ENCODE data around the gene CYP3A4.
"Not testable (repeated sequence)": the region's sequence is repeated elsewhere in the genome, so short reads cannot be mapped to it uniquely, and the experiment has no call there.

CYP3A4 gene

DNA sequence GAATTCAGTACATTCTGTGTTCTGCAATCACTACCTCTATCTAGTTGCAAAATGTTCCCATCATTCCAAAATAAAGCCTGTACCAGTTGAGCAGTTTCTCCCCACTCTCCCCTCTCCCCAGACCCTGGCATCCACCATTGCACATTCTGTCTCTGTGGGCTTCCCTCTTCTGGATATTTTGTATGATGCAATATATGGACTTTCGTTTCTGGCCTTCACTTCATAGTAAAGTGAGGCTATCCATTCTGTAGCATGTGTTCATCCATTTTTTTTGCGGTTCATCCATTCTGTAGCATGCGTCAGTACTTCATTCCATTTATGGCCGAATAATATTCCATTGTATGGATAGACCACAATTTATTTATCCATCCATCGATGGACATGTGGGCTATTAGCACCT, 9.5 kb upstream of the CYP3A4 start:
- DNase-seq (ENCODE audit: low read depth in 1 of 2, low spot score in 1 of 2): no peak

DNA sequence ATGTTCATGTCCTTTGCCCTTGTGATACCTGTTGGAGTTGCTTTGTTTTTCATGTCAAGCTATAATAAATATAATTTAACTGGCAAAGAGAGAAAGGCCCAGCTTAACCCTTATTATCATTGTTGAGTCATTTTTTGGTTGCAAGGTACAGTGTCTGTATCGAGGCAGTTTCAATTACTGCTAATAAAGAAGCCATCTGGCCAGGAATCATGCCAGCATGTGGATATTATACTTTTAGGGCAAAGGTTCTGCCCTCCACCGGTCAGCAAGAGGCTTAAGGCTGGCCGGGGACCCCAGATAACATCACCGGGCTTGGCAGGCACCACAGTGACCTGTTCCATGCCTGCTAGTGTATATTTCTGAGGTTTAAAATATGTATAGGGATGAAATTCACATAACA, 9.0 kb upstream of the CYP3A4 start:
- DNase-seq (ENCODE audit: low read depth in 1 of 2, low spot score in 1 of 2): no peak

GRCh38 chr7:99791667-99792369, 7.8 kb upstream of the CYP3A4 start:
- no peak for DNase-seq (ENCODE audit: low read depth in 1 of 2, low spot score in 1 of 2)

- no peak for DNase-seq (ENCODE audit: low read depth in 1 of 2, low spot score in 1 of 2)
Measured at GRCh38 chr7:99791021-99791420, 7.0 kb upstream of the CYP3A4 start.

DNA sequence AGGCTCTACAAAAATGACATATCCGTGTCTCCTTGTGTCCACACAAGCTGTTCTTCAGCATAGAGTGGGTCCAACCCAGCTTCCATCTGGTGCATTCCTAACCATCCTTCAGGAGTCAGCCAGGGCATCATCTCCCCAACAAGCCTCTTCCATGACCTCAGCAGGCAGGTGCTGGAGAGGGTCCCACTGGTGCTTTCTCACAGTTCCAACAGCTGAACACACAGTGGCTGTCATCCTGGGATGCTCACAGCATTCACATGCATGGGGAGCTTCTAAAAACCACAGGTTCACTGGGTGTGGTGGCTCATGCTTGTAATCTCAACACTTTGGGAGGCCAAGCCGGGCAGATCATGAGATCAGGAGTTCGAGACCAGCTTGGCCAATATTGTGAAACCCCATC, 6.4 kb upstream of the CYP3A4 start:
- DNase-seq (ENCODE audit: low read depth in 1 of 2, low spot score in 1 of 2): no peak

DNA sequence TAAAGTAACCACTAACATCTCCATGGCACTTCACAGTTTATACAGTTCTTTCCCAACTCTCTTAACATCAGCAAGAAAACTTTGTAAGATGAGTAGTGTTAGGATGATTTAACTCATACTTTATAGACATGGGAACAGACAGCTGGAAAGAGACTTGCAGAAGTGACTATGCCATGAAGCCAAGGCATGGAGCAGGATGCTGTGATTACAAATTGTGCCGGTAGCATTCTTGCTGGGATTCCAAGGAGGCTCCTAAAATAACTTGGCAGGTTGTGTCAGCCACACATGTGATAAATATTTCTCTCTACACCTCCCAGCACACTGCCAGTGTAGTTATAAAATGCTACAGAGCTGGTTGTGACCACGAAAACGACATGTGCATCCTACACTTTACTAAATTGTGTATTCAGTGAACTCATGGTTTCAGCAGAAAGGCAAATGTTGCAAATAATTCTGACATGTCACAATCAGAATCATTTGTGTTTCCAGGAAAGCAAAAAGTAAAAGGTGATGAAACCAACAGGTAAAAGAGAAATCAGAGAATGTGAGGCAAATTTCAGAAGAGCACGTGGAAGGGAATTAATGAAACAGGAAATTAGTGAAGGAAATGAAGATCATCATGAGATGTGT, 5.6 kb upstream of the CYP3A4 start:
- DNase-seq (ENCODE audit: low read depth in 1 of 2, low spot score in 1 of 2): no peak

GRCh38 chr7:99788554-99788953, 4.6 kb upstream of the CYP3A4 start:
- DNase-seq (ENCODE audit: low read depth in 1 of 2, low spot score in 1 of 2): no peak

DNA sequence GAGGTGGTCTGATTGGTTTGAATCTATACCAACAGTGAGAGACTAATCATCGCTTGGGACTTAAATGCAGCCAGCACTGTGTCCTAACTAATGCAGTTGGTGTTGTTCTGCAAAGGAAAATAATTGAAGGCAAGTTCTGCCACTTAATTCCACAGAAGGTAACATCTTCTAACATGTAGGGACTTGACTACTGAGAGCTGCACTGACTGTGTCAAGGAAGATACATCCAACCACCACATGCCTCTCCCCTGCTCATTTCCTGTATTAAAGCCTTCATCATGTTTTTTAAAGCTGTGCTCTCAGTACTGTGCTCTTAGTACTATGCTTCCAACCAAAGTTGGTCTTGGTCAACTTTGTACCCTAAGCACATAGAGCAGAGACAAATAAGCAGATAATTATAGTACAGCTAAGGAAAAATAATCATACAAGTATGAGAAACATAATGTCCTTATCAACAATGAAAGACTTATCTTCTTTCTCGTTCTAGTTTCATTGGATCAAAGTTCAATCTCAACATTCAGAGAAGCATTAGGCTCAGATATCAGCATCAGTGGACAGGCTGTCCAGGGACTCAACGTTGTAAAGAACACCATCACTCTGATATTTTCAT, 2.8 kb upstream of the CYP3A4 start:
- DNase-seq (ENCODE audit: low read depth in 1 of 2, low spot score in 1 of 2): no peak

DNA sequence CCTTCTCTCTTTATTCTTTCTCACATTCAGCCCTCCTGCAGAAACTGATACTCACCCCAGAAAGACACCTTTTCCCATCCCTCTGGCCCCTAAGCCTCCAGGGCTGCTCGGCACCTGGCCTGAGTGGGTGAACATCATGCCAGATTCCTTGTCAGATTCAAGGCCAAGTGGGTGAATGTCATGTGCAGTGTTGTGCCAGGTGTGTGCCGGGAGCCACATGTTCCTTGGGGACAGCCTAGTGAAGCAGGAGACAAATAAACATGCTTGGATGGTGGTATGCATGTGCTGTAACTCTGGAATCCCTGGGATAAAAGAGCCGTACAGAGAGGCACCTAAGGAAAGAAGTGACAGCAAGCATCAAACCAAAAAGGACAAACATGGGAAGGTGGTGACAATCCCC, 1.7 kb upstream of the CYP3A4 start:
- not testable (repeated sequence) for DNase-seq (ENCODE audit: low read depth in 1 of 2, low spot score in 1 of 2)

GRCh38 chr7:99782012-99782953, 1.7 kb downstream of the CYP3A4 start:
- DNase-seq (ENCODE audit: low read depth in 1 of 2, low spot score in 1 of 2): no peak

DNA sequence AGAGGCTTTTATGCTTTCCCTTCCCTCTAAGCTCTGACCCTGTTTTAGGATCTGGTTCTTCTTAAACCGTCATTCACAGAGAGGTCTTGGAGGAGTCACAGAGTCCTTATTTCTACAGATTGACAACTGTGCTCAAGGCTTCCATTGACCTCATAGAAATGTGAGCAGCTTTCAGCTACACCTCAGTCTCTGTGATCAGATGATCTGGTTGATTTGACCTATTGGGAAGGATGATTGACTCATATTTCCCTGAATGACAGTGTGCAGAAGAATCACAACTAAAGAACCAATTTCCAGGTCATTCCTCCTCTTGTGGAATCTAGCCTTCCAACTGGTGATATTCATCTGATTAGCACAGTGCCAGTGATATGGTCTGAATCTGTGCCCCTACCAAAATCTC, 3.4 kb downstream of the CYP3A4 start:
- no peak for DNase-seq (ENCODE audit: low read depth in 1 of 2, low spot score in 1 of 2)

GRCh38 chr7:99779949-99780348, 4.0 kb downstream of the CYP3A4 start:
- no peak for DNase-seq (ENCODE audit: low read depth in 1 of 2, low spot score in 1 of 2)

DNA sequence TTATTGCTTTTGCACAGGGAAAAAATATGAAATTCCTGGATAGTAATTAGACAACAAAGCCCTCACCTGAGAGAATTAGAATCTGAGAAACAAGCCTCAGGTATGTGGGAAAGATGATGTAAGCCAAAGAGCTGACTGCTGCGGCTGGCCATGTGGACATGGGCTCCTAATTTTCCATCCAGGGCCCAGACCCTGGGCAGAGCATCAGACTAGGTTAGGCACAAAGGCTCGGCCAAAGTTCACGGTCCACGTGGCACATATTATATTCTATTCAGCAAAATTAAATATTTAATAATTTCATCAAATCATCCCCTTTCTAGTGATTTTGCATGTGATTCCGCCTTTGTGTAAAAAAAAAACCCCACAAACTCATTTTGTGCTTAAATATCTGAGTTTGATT, 5.1 kb downstream of the CYP3A4 start:
- no peak for DNase-seq (ENCODE audit: low read depth in 1 of 2, low spot score in 1 of 2)

DNA sequence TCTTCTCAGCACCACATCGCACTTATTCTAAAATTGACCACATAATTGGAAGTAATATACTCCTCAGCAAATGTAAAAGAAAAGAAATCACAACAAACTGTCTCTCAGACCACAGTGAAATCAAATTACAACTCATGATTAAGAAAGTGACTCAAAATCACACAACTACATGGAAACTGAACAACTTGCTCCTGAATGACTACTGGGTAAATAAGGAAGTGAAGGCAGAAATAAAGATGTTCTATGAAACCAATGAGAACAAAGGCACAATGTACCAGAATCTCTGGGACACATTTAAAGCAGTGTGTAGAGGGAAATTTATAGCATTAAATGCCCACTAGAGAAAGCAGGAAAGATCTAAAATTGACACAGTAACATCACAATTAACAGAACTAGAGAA, 10.6 kb downstream of the CYP3A4 start:
- DNase-seq (ENCODE audit: low read depth in 1 of 2, low spot score in 1 of 2): not testable (repeated sequence)

DNA sequence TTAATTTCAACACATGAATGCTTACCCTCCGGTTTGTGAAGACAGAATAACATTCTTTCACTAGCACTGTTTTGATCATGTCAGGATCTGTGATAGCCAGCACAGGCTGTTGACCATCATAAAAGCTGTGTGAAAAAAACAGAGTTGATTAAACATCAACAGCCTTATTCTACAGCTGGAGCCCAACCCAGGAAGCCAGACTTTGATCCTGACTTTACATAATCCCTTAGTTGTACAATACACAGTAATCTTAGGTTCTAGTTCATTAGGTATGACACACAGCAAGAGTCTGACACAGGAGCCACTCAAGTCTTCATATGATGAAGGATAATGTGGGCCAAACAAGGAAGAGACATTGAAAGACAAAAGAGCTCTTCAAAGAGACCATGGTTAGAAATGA, 11.4 kb downstream of the CYP3A4 start:
- no peak for DNase-seq (ENCODE audit: low read depth in 1 of 2, low spot score in 1 of 2)

DNA sequence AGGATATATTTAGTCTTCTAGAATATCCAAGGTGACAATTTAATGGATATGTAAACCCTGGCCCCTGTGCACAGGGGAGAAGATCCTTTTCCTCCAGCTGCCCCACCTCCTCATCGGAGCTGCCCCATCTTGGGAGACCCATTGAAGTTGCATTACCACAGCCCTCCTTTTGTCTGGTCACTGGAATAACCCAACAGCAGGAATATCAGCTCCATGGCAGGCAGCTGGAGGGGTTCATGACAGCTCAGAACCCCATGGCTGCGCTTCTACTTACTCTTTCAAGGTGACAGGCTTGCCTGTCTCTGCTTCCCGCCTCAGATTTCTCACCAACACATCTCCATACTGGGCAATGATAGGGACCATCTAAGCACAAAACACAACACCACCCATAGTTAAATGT, 14.5 kb downstream of the CYP3A4 start:
- not testable (repeated sequence) for DNase-seq (ENCODE audit: low read depth in 1 of 2, low spot score in 1 of 2)

DNA sequence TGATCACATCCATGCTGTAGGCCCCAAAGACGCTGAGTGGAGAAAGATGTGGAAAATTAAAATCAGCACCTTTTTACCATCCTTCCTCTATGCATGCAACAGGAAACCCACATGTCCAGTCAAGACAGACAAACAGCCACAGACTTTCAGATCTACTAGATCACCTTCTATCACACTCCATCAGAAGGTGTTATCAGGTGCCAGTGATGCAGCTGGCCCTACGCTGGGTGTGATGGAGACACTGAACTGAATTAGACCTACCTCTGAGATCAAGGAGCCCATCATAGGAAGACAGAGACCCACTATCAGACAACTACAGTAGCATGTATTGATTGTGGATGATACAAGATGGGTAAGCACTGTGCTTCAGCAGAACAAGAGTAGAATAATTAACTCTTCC, 15.5 kb downstream of the CYP3A4 start:
- no peak for DNase-seq (ENCODE audit: low read depth in 1 of 2, low spot score in 1 of 2)

DNA sequence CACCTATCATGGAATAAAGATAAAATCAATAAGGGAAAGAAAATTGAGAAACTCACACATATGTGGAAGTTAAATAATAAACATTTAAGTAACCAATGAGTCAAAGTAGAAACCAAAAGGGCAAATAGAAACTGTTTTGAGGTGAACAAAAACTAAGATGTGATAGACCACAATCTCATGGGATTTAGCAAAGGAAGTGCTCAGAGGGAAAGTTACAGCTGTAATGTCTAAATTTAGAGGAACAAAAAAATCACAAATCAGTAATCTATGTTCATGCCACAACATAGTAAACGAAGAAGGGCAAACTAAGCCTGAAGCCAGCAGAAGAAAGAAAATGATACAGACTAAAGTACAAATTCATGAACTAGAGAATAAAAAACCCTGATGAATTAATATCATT, 16.3 kb downstream of the CYP3A4 start:
- no peak for DNase-seq (ENCODE audit: low read depth in 1 of 2, low spot score in 1 of 2)

DNA sequence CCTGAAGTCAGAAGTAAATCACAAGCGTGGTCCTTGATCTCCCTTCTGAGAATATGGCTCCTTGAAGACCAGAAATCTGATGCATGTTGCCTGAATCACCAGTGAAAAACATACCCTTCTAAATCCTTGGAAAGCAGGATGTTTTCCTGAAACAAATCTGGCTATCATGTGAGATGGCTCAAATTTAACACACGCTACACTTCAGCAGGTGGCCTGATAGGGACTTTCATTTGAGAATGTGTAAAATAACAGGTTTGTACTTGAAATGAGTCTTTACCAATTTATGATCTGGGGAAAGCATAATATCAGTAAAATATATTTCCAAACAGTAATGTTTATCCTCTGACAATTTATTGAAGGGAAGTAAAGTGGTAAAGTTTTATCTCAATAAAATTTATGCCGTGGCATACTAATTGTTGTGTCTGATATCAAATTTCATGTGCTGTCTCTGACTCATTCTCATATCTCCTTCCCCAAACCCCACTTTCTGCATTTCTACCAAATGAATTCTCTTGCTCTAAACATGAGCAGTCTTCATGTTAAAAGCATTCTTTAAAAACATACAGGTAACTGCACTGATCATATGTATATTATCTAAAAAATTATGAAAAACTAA, 17.4 kb downstream of the CYP3A4 start:
- no peak for DNase-seq (ENCODE audit: low read depth in 1 of 2, low spot score in 1 of 2)

DNA sequence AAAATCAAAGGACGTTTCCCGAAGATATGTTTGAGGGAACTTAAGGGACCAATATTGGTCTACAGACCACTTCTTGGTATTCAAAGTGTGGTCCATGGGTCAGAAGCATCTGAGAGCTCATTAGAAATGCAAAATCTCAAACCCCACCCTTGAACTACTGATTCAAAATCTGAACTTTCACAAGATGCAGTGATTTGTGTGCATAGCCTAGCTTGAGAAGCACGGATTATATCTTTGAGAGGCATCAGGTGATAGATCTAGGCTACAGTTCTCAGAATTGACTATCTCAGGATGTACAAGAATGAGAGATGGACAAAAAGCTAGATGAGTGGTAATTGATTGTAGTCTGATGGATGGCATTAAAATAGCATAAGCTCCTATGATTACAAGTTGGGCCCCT, 19.5 kb downstream of the CYP3A4 start:
- DNase-seq (ENCODE audit: low read depth in 1 of 2, low spot score in 1 of 2): no peak

- DNase-seq (ENCODE audit: low read depth in 1 of 2, low spot score in 1 of 2): no peak
Measured at GRCh38 chr7:99762680-99763327, 21.2 kb downstream of the CYP3A4 start.
